ENCODE data around the gene SERPINB4. TPM values are rescaled to one million over a fixed set of nuclear protein-coding genes. Genes with fewer than 3 reads are reported as not detected.
"Not testable (repeated sequence)": the region's sequence is repeated elsewhere in the genome, so short reads cannot be mapped to it uniquely, and the experiment has no call there.

Gene SERPINB4
- total RNA-seq (2014; rRNA removed; shearing (Covaris generic)): not detected in 2 replicates

- DNase-seq (ENCODE audit: low spot score): not testable (repeated sequence)
Observed at GRCh38 chr18:63644142-63644541, at the start of gene SERPINB4. Gene SERPINB4 (minus strand): TSS chr18:63644256. CDS start chr18:63643577, 679 bp downstream.

GRCh38 chr18:63689064-63689463 lies 45.0 kb upstream of the SERPINB4 start:
- no peak for DNase-seq (ENCODE audit: low spot score)

GRCh38 chr18:63686871-63687270 lies 42.8 kb upstream of the SERPINB4 start:
- no peak for DNase-seq (ENCODE audit: low spot score)

GRCh38 chr18:63684718-63685117 lies 40.7 kb upstream of the SERPINB4 start:
- DNase-seq (ENCODE audit: low spot score): no peak

GRCh38 chr18:63683890-63684289 lies 39.8 kb upstream of the SERPINB4 start:
- no peak for DNase-seq (ENCODE audit: low spot score)

GRCh38 chr18:63683152-63683551 lies 39.1 kb upstream of the SERPINB4 start:
- peak; percentile 30 for DNase-seq (ENCODE audit: low spot score)

GRCh38 chr18:63681449-63682340 lies 37.6 kb upstream of the SERPINB4 start:
- no peak for DNase-seq (ENCODE audit: low spot score)

GRCh38 chr18:63679820-63680606 lies 36.0 kb upstream of the SERPINB4 start:
- no peak for DNase-seq (ENCODE audit: low spot score)

GRCh38 chr18:63677500-63678225 lies 33.6 kb upstream of the SERPINB4 start:
- no peak for DNase-seq (ENCODE audit: low spot score)

GRCh38 chr18:63676526-63677323 lies 32.7 kb upstream of the SERPINB4 start:
- DNase-seq (ENCODE audit: low spot score): no peak

GRCh38 chr18:63664571-63664970 lies 20.5 kb upstream of the SERPINB4 start:
- no peak for DNase-seq (ENCODE audit: low spot score)

- not testable (repeated sequence) for DNase-seq (ENCODE audit: low spot score)
Observed at GRCh38 chr18:63661750-63662149, 17.7 kb upstream of the SERPINB4 start, which contains the start of gene SERPINB3. Gene SERPINB3 (minus strand): TSS chr18:63661893. CDS start chr18:63661216, 677 bp downstream.

GRCh38 chr18:63658920-63659319 lies 14.9 kb upstream of the SERPINB4 start:
- DNase-seq (ENCODE audit: low spot score): not testable (repeated sequence)

- DNase-seq (ENCODE audit: low spot score): not testable (repeated sequence)
Observed at GRCh38 chr18:63650271-63650670, 6.2 kb upstream of the SERPINB4 start.

GRCh38 chr18:63648241-63648640 lies 4.2 kb upstream of the SERPINB4 start:
- DNase-seq (ENCODE audit: low spot score): no peak

GRCh38 chr18:63646936-63647335 lies 2.9 kb upstream of the SERPINB4 start:
- no peak for DNase-seq (ENCODE audit: low spot score)

- not testable (repeated sequence) for DNase-seq (ENCODE audit: low spot score)
Observed at GRCh38 chr18:63644694-63645093, 638 bp upstream of the SERPINB4 start.

GRCh38 chr18:63642668-63643356 lies 1.2 kb downstream of the SERPINB4 start:
- DNase-seq (ENCODE audit: low spot score): not testable (repeated sequence)

GRCh38 chr18:63641157-63641680 lies 2.8 kb downstream of the SERPINB4 start:
- not testable (repeated sequence) for DNase-seq (ENCODE audit: low spot score)

- DNase-seq (ENCODE audit: low spot score): no peak
Observed at GRCh38 chr18:63637703-63638102, 6.4 kb downstream of the SERPINB4 start.
